HG03060 (cell line): ENCODE measurements around the gene DTD2.
"Not testable (repeated sequence)": the region's sequence is repeated elsewhere in the genome, so short reads cannot be mapped to it uniquely, and the experiment has no call there.

ENCODE experiments used
- ATAC-seq: cut with Tn5 transposase; IDR thresholded peaks from one replicate; pipeline ENCODE4 v1.9.1; 2021; ENCODE audit warnings: low read depth, moderate number of reproducible peaks; ENCODE audit not compliant: unreplicated experiment

DTD2 gene

DNA sequence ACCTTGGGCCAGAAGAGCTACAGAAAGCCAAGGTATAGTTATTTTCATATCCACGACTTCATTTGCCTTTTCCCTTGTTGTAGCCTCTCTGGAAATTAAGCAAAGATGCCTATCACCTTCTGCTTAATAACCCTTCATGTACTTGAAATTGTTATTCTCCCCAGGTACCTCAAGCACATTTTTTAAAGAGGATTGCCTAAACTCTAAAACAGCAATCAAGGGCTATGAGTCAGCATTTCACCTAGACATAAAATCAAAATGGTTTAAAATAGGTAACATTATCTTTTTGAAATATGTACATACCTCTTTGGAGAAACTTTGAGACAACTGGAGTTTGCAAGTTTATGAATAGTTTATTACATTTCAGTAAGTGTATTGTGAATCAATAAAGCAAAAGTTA lies 11.6 kb downstream of the DTD2 start:
- ATAC-seq: no peak

DNA sequence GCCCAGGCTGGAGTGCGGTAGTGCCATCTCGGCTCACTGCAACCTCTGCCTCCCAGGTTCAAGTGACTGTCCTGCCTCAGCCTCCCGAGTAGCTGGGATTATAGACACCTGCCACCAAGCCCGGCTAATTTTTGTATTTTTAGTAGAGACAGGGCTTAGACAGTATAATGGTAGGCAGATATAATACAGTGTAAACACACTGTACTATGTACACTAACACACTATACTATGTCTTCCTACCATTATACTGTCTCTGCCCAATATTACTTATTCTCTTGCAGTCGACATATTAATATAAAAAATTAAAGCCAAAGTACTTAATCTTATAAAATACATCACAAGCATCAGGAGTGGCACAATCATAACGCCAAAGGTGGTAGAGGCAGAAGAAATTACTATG lies 15.0 kb downstream of the DTD2 start:
- ATAC-seq: no peak

GRCh38 chr14:31441273-31442111 lies 15.8 kb downstream of the DTD2 start:
- ATAC-seq: no peak

DNA sequence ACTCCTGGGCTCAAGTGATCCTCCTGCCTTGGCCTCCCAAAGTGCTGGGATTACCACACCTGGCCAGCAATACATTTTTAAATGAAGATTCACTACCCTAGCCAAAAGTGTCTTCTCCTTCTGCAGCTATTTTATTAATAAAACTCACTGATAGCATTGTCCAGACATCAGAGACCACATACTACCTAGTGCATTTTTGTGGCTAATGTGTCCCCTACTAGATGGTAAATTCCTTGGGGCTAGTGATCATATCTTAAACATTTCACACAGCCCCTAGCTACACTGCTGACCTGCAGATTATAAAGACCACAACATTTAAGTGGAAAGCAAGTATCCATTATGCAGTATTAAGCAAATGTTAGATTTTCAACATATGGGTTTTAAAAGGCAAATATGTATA lies 17.0 kb downstream of the DTD2 start:
- no peak for ATAC-seq

DNA sequence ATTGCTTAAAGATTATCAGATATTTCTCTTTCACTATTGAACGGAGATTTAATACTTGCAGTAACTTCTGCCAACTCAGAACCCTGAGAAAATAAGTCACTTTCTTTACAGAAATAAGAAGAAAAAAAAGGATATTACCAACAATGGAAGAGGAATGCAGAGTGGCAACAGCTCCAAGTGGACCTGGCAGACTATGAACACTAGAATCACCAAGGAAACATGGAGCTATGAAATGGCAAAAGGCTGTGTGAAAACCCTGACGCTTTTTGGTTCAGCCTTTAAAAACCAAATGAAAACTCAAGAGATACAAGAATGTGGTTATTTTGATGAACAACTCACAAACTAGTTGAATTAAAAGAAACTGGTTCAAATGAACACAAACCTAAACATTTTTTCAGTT lies 17.7 kb downstream of the DTD2 start:
- no peak for ATAC-seq

- ATAC-seq: not testable (repeated sequence)
Measured at GRCh38 chr14:31437045-31437691, 20.1 kb downstream of the DTD2 start.

DNA sequence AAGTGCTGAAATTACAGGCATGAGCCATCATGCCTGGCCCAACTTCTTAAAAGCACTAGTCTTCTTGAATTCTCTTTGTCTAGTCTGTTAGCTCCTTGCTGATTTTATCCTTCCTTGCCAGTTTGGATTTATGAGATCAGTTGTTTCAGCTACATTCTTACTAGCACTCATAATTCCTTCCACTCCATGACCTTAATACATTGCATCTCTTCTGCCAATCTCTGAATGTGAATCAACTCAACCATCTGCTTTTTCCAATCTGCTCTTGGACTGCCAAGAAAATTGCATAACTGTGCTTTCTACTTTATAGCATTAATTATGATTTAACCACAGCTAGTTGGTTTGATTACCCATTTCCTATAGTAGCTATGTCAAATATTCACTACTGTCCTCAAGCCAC lies 22.0 kb downstream of the DTD2 start:
- ATAC-seq: no peak

DNA sequence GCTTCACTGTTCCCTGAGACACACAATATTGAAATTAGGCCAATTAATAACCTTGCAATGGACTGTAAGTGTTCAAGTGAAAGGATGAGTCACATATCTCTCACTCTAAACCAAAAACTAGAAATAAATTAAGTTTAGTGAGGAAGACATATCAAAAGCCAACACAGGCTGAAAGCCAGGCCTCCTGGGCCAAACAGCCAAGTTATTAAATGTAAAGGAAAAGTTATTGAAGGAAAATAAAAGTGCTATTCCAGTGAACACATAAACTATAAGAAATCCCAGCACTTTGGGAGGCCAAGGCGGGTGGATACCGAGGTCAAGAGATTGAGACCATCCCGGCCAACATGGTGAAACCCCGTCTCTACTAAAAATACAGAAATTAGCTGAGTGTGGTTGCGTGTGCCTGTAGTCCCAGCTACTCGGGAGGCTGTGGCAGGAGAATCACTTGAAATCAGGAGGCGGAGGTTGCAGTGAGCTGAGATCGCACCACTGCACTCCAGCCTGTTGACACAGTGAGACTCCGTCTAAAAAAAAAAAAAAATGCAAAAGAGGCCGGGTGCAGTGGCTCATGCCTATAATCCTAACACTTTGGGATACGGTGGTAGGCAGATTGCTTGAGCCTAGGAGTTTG lies 26.6 kb downstream of the DTD2 start:
- ATAC-seq: no peak

- no peak for ATAC-seq
Measured at GRCh38 chr14:31429791-31430190, 27.5 kb downstream of the DTD2 start.

DNA sequence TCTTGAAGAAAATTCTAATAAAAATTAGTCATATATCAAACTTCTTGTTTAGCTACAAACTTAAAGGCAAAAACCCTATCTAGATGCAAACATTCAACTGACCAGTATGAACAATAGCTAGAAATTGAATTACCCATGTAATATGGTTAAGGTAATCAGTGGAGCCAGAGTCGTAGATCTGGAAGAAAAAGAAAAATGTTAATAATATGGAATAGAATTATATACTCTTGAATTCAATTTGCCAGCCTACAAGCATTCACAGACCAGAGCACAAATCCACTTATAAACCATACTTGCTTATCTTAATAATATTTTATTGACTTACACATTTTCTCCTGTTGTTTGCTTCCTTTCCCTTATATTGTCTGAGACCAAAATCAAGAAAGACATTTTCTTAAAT lies 29.3 kb downstream of the DTD2 start:
- no peak for ATAC-seq

DNA sequence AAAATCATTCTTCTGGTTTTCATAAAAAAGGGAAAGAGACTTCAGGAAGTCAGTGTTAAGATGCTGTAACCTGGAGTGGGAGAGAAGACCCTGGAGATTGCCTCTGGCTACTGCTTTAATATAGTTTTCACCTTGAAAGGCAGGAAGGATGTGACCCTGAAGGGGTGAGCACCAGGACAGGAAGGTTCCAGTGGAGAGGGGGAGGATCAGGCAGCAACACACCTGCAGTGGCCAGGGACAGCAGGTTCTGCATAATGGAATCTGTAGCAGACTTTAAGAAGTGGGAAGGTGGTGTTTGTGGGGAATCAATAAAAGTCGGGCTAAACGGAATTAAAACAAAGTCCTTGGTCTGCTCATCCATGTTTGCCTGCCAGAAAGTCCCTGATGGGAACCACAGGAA lies 30.6 kb downstream of the DTD2 start:
- no peak for ATAC-seq

GRCh38 chr14:31425905-31426304 lies 31.4 kb downstream of the DTD2 start:
- ATAC-seq: no peak

DNA sequence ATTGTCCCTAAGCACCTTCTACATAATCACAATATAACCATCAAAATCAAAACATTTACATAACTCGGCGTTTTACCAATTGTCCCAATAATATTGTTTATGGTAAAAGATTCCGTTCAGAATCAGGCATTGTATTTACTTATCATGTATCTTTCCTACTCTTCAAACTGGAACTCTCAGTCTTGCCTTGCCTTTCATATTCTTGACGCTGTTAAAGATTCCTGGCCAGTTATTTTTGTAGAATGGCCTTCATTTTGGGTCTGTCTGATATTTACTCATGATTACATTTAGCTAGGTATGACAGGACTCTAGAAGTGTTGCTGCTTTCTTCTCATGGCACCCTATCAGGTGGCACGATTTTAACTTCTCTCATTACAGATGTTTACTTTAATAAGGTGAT lies 36.1 kb downstream of the DTD2 start:
- ATAC-seq: no peak

DNA sequence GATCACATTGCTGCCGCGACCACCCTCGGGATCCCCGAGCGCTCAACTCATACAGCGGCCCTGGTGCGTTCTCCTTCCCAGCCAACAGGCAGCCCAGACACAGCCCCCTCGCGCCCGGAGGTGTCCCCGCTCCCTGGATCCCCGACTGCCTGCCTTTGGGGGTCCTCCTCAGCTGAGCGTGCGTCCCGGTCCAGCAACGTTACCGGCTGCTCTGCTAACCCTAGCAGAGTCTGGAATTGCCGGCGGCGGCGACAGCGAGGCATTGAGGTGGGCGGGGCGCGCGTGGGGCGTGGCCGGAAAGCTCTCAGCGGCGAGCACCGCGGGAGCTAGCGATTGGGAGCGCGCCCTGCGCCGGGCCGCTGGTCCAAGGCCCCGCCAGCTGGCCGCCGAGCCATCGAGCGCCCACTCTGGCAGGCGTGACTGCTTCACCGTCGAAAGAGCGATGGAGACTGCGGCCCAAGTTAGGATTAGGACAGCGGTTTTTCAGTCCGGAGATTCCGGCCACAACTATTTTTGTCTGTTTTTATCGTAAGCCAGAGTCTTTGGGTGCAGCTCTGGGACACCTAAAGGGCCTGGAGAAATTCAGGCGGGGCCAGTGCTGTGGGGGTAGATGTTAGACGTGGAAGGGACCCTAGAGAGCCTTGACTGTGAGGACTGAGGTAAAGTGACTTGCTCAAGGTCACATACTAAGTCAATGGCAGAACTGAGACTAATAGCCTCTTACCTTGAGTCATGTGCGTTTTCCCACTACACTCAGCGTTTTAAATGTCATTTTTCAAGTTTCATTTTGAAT lies 36.8 kb downstream of the DTD2 start, which contains the start of gene HEATR5A:
Gene HEATR5A, minus strand, starts transcription at position 232 of the 793 bp plus-strand sequence. CDS start 17,575 bp downstream, outside the sequence.
- peak; percentile 81 for ATAC-seq

- no peak for ATAC-seq
Measured at GRCh38 chr14:31419967-31420318, 37.4 kb downstream of the DTD2 start.

DNA sequence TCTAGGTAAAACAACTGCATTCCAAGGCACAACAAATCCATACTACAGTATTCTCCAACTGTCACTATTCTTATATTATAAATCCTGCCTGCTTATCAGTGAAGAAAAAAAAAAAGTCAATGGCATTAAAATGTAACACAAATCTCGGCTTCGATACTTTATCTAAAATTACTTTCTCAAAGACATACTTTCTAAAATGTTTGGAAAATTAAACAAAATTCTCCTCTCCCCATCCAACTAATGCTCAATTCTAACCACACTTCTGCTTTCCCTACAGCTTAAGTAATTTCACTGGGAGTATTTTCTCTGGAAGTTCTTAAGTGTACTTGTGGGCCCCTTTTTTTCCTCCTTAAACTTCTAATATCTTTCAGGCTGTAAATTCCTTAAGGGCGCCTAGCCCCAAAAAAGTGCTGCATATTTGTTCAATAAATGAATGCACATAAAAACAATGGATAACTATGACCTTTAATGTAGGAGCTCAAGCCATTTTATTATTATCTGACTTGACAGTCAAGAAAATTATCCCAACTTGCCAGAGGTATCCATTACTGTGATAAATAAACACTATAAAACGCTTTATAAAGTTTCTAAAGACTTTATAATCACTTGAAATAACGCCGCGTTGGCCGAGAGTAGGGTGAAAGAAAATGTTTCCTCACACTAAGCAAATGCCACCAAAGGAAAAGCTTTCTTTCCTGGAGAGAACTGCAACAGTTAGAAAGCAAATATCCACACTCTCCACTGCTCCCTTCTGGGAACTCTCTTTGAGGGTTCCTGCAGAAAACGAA lies 37.9 kb downstream of the DTD2 start:
- ATAC-seq: no peak

GRCh38 chr14:31418440-31418839 lies 38.9 kb downstream of the DTD2 start:
- no peak for ATAC-seq

GRCh38 chr14:31414190-31414833 lies 43.0 kb downstream of the DTD2 start:
- ATAC-seq: no peak

- no peak for ATAC-seq
Measured at GRCh38 chr14:31411218-31411727, 46.0 kb downstream of the DTD2 start.
